Ishikawa (cell line): Measurements from ENCODE around the gene AVEN.

Source experiments
- CEBPB ChIP-seq: IDR thresholded peaks from 2 replicates; pipeline ENCODE4 v1.6.1; 2012
- CREB1 ChIP-seq: IDR thresholded peaks from 2 replicates; pipeline ENCODE4 v1.6.1; 2012; ENCODE audit warnings: low read depth
- EGR1 ChIP-seq: IDR thresholded peaks from 2 replicates; pipeline ENCODE4 v1.6.1; 2012
- EP300 ChIP-seq: IDR thresholded peaks from 2 replicates; pipeline ENCODE4 v1.6.1; 2012; ENCODE audit warnings: borderline replicate concordance
- FOXM1 ChIP-seq: IDR thresholded peaks from 2 replicates; pipeline ENCODE4 v1.6.1; 2012; ENCODE audit warnings: low read depth, borderline replicate concordance
- MAX ChIP-seq: IDR thresholded peaks from 2 replicates; pipeline ENCODE4 v1.6.1; 2012
- NFIC ChIP-seq: IDR thresholded peaks from 2 replicates; pipeline ENCODE4 v1.6.1; 2012
- RAD21 ChIP-seq: IDR thresholded peaks from 2 replicates; pipeline ENCODE4 v1.6.1; 2012; ENCODE audit warnings: low read depth
- REST ChIP-seq: IDR thresholded peaks from 2 replicates; pipeline ENCODE4 v1.6.1; 2012; ENCODE audit warnings: low read depth, mild to moderate bottlenecking
- TAF1 ChIP-seq: IDR thresholded peaks from 2 replicates; pipeline ENCODE4 v1.6.1; 2012; ENCODE audit warnings: low read depth, mild to moderate bottlenecking
- TCF12 ChIP-seq: IDR thresholded peaks from 2 replicates; pipeline ENCODE4 v1.6.1; 2012; ENCODE audit warnings: low read depth
- TEAD4 ChIP-seq: IDR thresholded peaks from 2 replicates; pipeline ENCODE4 v1.6.1; 2012
- USF1 ChIP-seq: IDR thresholded peaks from 2 replicates; pipeline ENCODE4 v1.6.1; 2012
- YY1 ChIP-seq: IDR thresholded peaks from 2 replicates; pipeline ENCODE4 v1.6.1; 2012; ENCODE audit warnings: low read depth
- ZBTB7A ChIP-seq: IDR thresholded peaks from 2 replicates; pipeline ENCODE4 v1.6.1; 2012; ENCODE audit warnings: low read depth

The AVEN gene

GRCh38 chr15:33874156-33874555 is 164.8 kb downstream of the AVEN start:
- no peak for TF ChIP-seq MAX
- no peak for TF ChIP-seq TEAD4
- TF ChIP-seq NFIC: no peak
- no peak for TF ChIP-seq FOXM1
- no peak for TF ChIP-seq EGR1
- no peak for TF ChIP-seq REST
- TF ChIP-seq TCF12: no peak
- no peak for TF ChIP-seq CEBPB
- TF ChIP-seq ZBTB7A: no peak
- no peak for TF ChIP-seq YY1
- TF ChIP-seq RAD21: no peak
- TF ChIP-seq EP300: no peak

GRCh38 chr15:33872416-33873106 is 166.4 kb downstream of the AVEN start:
- TF ChIP-seq USF1 (no peak), TAF1 (no peak), EGR1 (no peak), EP300 (no peak), TEAD4 (no peak), REST (no peak), CREB1 (no peak), MAX (no peak), NFIC (no peak), YY1 (no peak), CEBPB (no peak), RAD21 (no peak)

GRCh38 chr15:33871980-33872379 is 167.0 kb downstream of the AVEN start:
- no peak for TF ChIP-seq ZBTB7A
- no peak for TF ChIP-seq USF1
- no peak for TF ChIP-seq YY1
- TF ChIP-seq FOXM1: no peak
- no peak for TF ChIP-seq RAD21
- TF ChIP-seq TCF12: no peak
- no peak for TF ChIP-seq MAX
- TF ChIP-seq TEAD4: no peak
- TF ChIP-seq CEBPB: no peak

GRCh38 chr15:33866101-33866737 is 172.8 kb downstream of the AVEN start:
- TF ChIP-seq RAD21 (no peak), REST (no peak), USF1 (no peak), TEAD4 (no peak), TAF1 (no peak), MAX (no peak)
